Measurements from ENCODE around the gene SOX9. TPM values are rescaled to one million over a fixed set of nuclear protein-coding genes. Genes with fewer than 3 reads are reported as not detected.

Gene SOX9
- 21.4 TPM for total RNA-seq

DNA sequence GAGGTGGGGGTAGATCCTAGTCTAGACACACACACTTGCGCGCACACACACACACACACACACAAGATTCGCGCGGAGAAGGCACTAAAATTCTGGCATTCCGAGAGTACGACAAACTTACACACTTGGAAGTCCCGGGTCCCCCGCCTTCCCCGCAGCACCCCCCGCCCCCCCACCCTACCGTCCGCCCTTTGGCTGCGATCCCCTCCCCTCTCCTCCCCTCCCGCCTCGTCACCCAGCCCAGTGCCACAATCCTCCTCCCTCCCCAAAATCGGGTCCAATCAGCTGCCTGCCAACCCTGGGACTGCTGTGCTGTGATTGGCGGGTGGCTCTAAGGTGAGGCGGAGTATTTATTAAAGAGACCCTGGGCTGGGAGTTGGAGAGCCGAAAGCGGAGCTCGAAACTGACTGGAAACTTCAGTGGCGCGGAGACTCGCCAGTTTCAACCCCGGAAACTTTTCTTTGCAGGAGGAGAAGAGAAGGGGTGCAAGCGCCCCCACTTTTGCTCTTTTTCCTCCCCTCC, at the start of gene SOX9:
TSS of gene SOX9 (plus strand) at position 379 of the 522 bp plus-strand sequence. CDS start 372 bp downstream, outside the sequence.
- peak; percentile 88 for DNase-seq (ENCODE audit: low spot score)

GRCh38 chr17:72071330-72071729, 49.5 kb upstream of the SOX9 start:
- no peak for DNase-seq (ENCODE audit: low spot score)

- DNase-seq (ENCODE audit: low spot score): no peak
Measured at GRCh38 chr17:72075995-72076677, 44.7 kb upstream of the SOX9 start.

DNA sequence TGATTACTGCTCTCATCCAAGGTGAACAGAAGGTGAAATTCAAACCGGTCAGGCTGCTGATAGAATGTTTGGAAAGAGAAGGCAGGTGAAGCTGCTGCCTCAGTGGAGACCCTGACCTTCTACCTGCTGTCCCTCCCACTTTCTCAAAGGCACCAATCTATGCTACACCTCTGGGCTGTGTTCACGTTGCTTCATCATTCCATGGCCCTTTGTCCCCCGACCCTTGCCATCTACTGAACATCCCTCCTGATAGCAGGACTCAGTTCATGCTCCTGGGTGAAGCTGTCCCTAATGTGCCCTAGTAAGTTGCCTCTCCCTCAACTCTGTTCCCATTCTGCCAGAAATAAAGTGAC, 44.2 kb upstream of the SOX9 start:
- no peak for DNase-seq (ENCODE audit: low spot score)

GRCh38 chr17:72077326-72077960, 43.4 kb upstream of the SOX9 start:
- DNase-seq (ENCODE audit: low spot score): no peak

GRCh38 chr17:72079700-72080099, 41.1 kb upstream of the SOX9 start:
- no peak for DNase-seq (ENCODE audit: low spot score)

DNA sequence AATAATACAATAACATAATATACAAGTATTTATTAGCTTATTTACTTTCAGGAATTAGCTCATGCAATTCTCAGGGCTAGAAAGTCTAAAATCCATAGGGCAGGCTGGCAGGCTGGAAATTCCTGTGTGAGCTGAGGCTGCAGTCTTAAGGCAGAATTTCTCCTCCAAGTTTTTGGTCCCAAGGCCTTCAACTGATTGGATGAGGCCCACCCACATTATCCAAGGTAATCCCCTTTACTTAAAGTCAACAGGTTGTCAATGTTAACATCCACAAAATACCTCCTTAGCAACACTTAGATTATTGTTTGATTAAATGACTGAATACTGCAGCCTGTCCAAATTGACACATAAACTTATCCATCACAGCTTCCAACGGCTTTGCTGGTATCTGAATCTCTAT, 32.9 kb upstream of the SOX9 start:
- no peak for DNase-seq (ENCODE audit: low spot score)

DNA sequence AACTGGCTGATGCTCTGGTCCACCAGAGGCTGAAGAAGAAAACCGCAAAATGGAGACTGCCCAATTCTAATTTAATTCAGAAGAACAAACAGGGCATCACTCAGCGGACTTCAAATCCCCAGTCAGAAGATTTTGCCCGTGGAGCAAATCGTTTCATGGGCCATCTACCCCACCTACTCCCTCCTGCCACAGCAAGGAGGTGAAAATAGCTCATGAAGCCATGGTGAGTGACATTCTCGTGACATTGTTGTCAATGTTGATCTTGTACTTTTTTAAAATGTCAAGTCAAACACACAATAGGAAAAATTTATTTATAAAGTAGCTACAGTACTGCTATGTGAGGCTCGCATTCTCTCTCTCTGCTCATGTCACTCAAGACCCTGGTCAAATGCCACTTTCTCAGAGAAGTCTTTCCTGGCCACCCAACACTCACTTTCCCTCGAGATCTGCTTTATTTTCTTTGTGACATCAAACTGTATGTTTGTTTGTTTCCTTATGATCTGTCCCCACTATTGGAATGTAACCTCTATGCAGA, 31.3 kb upstream of the SOX9 start:
- no peak for DNase-seq (ENCODE audit: low spot score)

DNA sequence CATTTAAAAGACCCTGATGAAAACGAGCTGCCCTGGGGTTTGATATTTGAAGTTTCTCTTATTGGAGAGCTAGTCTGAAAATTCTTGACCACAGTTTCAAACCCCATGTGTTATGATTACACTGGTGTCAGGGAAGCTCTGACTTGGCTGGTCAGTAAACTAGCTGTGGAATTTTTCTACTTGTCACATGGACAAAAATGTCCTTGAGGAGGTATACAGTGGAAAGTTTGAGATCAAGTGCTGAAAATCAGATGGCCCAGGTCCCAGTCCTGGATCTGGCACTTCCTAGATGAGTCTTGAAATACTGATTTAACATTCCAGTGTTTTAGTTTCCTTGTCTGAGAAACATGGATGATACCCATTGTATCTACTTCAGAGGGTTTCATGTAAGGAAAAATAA, 30.7 kb upstream of the SOX9 start:
- no peak for DNase-seq (ENCODE audit: low spot score)

- no peak for DNase-seq (ENCODE audit: low spot score)
Measured at GRCh38 chr17:72092710-72093322, 28.0 kb upstream of the SOX9 start.

DNA sequence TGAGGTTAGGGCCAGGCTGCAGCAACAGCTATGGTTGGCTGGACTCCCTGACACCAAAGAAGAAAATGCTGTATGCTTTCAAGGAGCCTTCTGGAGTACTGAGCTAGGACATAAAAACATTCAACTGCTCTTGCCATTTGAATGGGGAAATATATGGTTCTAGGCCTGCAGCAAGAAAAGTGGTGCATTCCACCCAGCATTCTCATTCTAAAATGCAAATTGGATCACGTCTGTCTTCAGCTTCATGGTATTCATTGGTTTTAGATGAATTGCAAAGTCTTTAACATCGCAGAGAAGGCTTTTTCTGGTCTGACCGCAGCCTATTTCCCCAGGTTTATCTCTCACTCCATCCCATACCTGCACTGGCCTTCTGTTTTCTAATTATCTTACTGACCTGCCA, 27.1 kb upstream of the SOX9 start:
- DNase-seq (ENCODE audit: low spot score): no peak

DNA sequence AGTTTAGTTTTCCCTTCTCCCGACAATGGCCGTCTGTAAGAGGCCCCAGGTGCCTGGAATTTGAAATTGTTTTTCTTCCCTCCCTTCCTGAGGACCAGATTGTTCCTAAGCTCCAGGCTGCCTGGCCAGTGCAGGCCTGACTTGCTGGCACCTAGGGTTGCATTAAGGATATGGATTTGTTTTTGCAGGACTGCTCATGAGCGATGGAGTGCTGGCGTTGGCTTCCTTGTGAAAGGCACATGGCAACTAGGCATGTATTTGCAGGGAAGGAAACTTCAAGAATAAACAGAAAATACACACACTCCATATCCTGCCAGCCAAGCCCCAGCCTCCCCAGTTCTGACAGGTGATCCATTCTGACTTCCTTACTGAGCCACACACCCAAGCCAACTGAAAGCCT, 25.5 kb upstream of the SOX9 start:
- DNase-seq (ENCODE audit: low spot score): no peak

DNA sequence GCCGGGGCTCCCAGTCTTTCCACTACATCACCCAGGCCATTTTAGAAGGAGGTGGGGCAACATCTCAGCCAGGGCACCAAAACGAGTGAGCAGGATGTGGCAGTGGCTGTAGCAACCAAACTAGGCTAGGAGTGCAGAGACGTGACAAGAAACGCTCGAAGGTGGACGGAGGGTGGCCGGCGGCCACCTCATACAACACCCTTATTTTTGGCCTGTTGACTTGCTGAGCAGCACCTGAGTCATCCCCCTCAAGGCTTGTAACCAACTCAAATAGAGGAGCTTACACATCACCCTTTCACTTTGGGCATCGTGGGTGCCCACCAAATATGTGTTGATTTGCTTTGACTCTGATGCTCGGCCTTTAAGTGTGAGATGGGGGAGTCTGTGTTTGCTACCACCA, 23.7 kb upstream of the SOX9 start:
- DNase-seq (ENCODE audit: low spot score): no peak

- no peak for DNase-seq (ENCODE audit: low spot score)
Measured at GRCh38 chr17:72099919-72100318, 20.9 kb upstream of the SOX9 start.

DNA sequence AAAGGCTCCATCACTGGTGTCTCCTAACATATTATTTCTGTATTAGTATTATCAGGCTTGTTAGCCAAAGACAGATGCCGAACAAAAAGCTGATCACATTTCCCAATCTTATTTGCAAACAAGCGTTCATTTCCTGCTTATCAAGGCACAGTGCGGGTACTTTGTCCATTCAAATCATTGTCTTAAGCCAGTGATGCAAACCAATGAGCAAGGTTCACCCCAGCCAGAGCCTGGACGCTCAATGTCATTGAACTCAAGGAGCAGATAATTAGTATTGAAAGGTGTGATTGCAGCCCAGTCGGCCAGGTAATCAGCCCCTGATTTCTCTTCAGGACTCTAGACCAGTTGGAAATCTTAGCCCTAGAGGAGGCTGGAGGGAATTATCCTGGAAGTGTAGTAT, 20.4 kb upstream of the SOX9 start:
- DNase-seq (ENCODE audit: low spot score): no peak

GRCh38 chr17:72101526-72101925, 19.3 kb upstream of the SOX9 start:
- DNase-seq (ENCODE audit: low spot score): no peak

GRCh38 chr17:72102366-72102765, 18.5 kb upstream of the SOX9 start:
- DNase-seq (ENCODE audit: low spot score): no peak

DNA sequence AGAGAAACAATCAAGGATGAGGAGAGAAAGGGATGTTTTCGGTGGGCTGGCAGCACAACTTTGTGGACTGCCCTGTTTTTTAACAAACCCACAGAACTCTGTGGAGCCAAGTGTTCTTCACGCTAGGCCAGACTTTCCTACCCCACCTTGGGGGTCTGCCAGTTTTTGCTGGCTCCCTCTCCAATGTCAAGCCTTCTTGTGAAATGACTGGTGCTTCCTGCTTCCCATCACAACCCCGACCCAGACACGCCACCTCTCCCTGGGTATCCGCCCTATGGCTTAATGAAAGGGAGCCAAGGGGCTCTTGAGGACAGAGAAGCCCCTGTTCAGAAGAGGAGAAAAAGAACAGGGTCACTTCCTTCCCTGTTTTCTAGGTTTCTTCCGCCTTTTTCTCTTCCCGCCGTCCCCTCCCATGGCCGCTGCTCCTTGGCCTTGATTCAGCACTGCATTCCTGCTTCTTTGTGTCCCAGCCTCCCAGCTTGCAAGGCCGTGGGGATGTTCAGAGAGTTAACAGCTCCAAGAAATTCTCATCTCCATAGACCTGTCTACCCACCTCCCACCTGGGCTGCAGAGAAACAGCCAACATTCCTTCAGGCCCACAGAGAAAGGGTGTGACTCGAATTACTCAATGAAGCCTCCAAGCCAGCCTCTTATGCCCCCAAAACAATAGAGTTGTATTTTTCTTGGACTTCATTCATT, 16.5 kb upstream of the SOX9 start:
- DNase-seq (ENCODE audit: low spot score): no peak

GRCh38 chr17:72104863-72105234, 16.0 kb upstream of the SOX9 start:
- DNase-seq (ENCODE audit: low spot score): no peak

DNA sequence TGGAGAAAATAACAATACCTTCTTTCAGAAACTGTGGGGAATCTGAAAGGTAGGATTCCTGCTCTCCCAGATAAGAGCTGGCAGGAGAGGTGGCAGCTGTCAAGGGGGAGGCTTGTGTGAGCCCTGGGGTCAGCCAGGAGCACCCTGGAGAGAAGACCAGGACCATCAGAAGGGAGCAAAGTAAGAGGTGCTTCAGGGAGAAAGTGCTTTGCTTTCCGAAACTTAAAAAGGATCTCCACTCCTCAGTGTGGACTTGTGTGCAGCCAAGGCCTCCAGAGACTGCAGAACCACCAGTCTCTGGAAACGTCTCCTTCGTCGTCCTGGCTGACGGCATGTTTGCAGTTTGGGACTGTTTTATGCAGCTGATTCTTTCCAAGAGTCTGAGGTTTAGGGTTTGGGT, 13.7 kb upstream of the SOX9 start:
- no peak for DNase-seq (ENCODE audit: low spot score)

DNA sequence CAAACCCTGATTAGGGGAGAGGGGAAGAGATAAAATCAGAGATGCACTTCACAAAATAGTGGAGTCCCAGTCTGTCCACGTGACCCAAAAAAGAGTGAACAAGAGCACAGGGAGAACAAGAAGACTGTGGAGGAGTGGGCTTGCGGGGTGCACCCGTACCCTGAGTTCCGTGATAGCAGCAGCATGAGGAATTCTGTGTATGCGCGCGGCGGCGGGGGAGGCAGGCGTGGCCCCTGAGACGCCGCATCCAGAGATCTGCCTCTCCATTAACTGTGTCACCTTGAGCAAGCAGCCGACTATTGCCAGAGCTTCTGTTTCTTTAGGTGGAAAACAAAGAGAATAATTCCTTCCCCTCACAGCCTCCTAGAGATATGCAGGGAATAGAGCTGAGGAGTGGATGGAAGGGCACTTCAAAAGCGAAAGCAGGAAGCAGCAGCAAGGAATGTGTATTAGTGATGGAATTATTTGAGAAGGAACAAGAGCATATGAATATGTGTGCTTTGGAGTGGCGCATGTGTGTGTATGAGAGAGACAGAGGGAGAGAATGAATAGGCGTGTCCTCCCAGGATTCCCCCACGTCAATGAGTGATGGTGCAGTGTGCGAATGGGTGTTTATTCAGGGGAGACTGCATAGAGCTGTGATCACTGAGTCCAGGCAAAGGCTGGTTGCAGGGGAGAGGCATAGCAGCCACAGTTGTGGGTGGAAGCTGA, 10.4 kb upstream of the SOX9 start:
- no peak for DNase-seq (ENCODE audit: low spot score)

GRCh38 chr17:72110942-72111318, 9.9 kb upstream of the SOX9 start:
- DNase-seq (ENCODE audit: low spot score): no peak

Measured in ureter (tissue), 1 donor.